ENCODE measurements around the gene RPL7L1.

Gene RPL7L1

DNA sequence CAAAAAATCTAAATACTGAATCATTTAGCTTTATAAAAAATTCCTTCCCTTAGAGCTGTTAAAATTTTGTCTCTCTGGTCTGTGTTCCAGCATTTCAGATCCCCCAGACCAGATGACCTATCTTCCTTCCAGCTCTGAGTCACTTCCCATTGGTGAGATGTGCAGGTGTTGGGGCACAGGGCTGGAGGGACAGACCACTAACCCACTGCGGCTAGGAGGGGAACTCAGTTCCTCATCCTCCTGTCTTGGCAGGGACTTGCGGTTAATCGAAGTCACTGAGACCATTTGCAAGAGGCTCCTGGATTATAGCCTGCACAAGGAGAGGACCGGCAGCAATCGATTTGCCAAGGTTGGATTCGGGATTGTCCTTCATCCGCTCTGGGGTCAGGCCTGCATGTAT lies 55.9 kb downstream of the RPL7L1 start:
- Histone ChIP-seq H3K9me3 (ENCODE audit: insufficient read depth, low read length) (no peaks in the 10 kb centered on the region), H3K9ac (ENCODE audit: low read length) (no peak overlapping the region), H2AFZ (ENCODE audit: low read depth, low read length, severe bottlenecking) (no peak overlapping the region), H4K20me1 (ENCODE audit: low read depth, low read length) (no peaks in the 10 kb centered on the region; the same call in 1 of the 2 replicates), H3F3A (ENCODE audit: insufficient read depth) (peaks cover 4% of the 10 kb centered on the region), H3K36me3 (ENCODE audit: low read length) (peaks cover 9% of the 10 kb centered on the region; the same call in 1 of the 2 replicates), H3K27ac (ENCODE audit: low read depth, low read length) (no peak overlapping the region), H3K9me2 (replicated peaks; ENCODE audit: insufficient read depth, low read length) (no peaks in the 10 kb centered on the region), H3K27me3 (ENCODE audit: low read length) (no peaks in the 10 kb centered on the region), H3K79me2 (ENCODE audit: insufficient read depth, low read length) (peaks cover 55% of the 10 kb centered on the region), H3K4me2 (ENCODE audit: low read depth, low read length, poor library complexity, severe bottlenecking) (no peak overlapping the region), H3K4me3 (ENCODE audit: insufficient read depth, low read length, poor library complexity, severe bottlenecking) (no peak overlapping the region)
- no peak for TF ChIP-seq EZH2phosphoT487 (conservative IDR thresholded peaks at IDR 0.05; ENCODE audit: low read length)
- TF ChIP-seq, protein P1, sequence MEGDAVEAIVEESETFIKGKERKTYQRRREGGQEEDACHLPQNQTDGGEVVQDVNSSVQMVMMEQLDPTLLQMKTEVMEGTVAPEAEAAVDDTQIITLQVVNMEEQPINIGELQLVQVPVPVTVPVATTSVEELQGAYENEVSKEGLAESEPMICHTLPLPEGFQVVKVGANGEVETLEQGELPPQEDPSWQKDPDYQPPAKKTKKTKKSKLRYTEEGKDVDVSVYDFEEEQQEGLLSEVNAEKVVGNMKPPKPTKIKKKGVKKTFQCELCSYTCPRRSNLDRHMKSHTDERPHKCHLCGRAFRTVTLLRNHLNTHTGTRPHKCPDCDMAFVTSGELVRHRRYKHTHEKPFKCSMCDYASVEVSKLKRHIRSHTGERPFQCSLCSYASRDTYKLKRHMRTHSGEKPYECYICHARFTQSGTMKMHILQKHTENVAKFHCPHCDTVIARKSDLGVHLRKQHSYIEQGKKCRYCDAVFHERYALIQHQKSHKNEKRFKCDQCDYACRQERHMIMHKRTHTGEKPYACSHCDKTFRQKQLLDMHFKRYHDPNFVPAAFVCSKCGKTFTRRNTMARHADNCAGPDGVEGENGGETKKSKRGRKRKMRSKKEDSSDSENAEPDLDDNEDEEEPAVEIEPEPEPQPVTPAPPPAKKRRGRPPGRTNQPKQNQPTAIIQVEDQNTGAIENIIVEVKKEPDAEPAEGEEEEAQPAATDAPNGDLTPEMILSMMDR (IDR thresholded peaks at IDR 0.05; ENCODE audit: insufficient read depth, low read length, poor library complexity, severe bottlenecking) = no peak

DNA sequence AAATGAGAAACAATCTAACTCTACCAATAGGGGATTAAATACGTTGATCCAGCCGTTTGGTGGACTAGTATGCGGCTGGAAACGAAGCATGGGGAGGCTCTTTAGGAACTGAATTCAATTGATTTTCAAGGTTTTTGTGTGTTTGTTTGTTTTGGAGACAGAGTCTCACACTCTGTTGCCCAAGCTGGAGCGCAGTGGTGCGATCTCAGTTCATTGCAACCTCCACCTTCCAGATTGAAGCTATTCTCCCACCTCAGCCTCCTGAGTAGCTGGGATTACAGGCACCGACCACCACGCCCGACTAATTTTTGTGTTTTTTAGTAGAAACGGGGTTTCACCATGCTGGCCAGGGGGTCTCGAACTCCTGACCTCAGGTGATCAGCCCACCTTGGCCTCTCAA lies 57.0 kb downstream of the RPL7L1 start:
- TF ChIP-seq, protein P1 (IDR thresholded peaks at IDR 0.05; ENCODE audit: insufficient read depth, low read length, poor library complexity, severe bottlenecking) = no peak
- TF ChIP-seq EZH2phosphoT487 (conservative IDR thresholded peaks at IDR 0.05; ENCODE audit: low read length) = no peak

DNA sequence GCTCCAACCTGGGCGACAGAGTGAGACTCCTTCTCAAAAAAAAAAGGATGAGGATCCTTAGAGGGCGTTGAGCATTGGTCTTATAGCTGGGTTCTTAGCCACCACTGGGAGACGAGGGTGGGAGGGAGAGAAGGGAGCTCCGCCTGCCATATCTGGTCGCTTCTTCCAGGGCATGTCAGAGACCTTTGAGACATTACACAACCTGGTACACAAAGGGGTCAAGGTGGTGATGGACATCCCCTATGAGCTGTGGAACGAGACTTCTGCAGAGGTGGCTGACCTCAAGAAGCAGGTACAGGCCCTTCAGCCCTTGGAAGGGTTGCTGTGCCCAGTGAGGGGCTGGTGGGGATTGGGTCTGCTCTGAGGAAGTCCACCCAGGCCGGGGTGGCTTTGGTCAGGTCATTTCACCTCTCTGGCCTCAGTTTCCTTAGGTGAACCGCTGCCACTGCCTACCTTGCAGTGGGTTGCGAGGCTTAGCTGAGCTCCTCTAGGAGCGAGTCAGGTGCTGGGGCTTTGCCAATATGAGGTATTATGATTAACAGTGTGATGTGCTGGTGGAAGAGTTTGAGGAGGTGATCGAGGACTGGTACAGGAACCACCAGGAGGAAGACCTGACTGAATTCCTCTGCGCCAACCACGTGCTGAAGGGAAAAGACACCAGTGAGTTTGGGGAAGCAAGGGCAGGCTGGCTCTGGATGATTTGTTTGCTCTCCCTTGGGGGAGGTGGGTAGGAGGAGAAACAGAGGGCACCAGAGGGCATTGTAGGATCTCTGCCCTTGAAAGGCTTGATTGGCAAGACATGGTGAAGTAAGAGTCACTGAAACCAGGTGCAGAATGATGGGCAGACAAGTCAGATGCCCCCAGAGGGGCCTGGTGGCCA lies 58.4 kb downstream of the RPL7L1 start:
- Histone ChIP-seq H3K9me2 (replicated peaks; ENCODE audit: insufficient read depth, low read length) (no peaks in the 10 kb centered on the region), H4K20me1 (ENCODE audit: low read depth, low read length) (no peaks in the 10 kb centered on the region; the same call in 1 of the 2 replicates), H3K27ac (ENCODE audit: low read depth, low read length) (no peak overlapping the region), H3K9ac (ENCODE audit: low read length) (no peak overlapping the region), H3F3A (ENCODE audit: insufficient read depth) (no peaks in the 10 kb centered on the region; the same call in 1 of the 2 replicates), H3K27me3 (ENCODE audit: low read length) (no peaks in the 10 kb centered on the region), H3K36me3 (ENCODE audit: low read length) (peaks cover 5% of the 10 kb centered on the region; the same call in 1 of the 2 replicates), H3K4me3 (ENCODE audit: insufficient read depth, low read length, poor library complexity, severe bottlenecking) (no peak overlapping the region), H3K79me2 (ENCODE audit: insufficient read depth, low read length) (peaks cover 31% of the 10 kb centered on the region), H3K9me3 (ENCODE audit: insufficient read depth, low read length) (no peaks in the 10 kb centered on the region), H2AFZ (ENCODE audit: low read depth, low read length, severe bottlenecking) (no peak overlapping the region), H3K4me2 (ENCODE audit: low read depth, low read length, poor library complexity, severe bottlenecking) (no peak overlapping the region)
- no peak for TF ChIP-seq EZH2phosphoT487 (conservative IDR thresholded peaks at IDR 0.05; ENCODE audit: low read length)
- TF ChIP-seq, protein P1 (IDR thresholded peaks at IDR 0.05; ENCODE audit: insufficient read depth, low read length, poor library complexity, severe bottlenecking) = no peak

More for the DNA sequence above, 57.0 kb downstream of the RPL7L1 start:
- Histone ChIP-seq H3K9me2 (replicated peaks; ENCODE audit: insufficient read depth, low read length) (no peaks in the 10 kb centered on the region), H3K27me3 (ENCODE audit: low read length) (no peaks in the 10 kb centered on the region), H3K79me2 (ENCODE audit: insufficient read depth, low read length) (peaks cover 45% of the 10 kb centered on the region), H3K4me3 (ENCODE audit: insufficient read depth, low read length, poor library complexity, severe bottlenecking) (no peak overlapping the region), H3K9ac (ENCODE audit: low read length) (no peak overlapping the region), H3K9me3 (ENCODE audit: insufficient read depth, low read length) (no peaks in the 10 kb centered on the region), H3K36me3 (ENCODE audit: low read length) (peaks cover 9% of the 10 kb centered on the region; the same call in 1 of the 2 replicates), H2AFZ (ENCODE audit: low read depth, low read length, severe bottlenecking) (no peak overlapping the region), H3K4me2 (ENCODE audit: low read depth, low read length, poor library complexity, severe bottlenecking) (no peak overlapping the region), H4K20me1 (ENCODE audit: low read depth, low read length) (no peaks in the 10 kb centered on the region; the same call in 1 of the 2 replicates), H3F3A (ENCODE audit: insufficient read depth) (no peaks in the 10 kb centered on the region), H3K27ac (ENCODE audit: low read depth, low read length) (no peak overlapping the region)
